ENCODE data around the gene STOM.

Gene STOM

DNA sequence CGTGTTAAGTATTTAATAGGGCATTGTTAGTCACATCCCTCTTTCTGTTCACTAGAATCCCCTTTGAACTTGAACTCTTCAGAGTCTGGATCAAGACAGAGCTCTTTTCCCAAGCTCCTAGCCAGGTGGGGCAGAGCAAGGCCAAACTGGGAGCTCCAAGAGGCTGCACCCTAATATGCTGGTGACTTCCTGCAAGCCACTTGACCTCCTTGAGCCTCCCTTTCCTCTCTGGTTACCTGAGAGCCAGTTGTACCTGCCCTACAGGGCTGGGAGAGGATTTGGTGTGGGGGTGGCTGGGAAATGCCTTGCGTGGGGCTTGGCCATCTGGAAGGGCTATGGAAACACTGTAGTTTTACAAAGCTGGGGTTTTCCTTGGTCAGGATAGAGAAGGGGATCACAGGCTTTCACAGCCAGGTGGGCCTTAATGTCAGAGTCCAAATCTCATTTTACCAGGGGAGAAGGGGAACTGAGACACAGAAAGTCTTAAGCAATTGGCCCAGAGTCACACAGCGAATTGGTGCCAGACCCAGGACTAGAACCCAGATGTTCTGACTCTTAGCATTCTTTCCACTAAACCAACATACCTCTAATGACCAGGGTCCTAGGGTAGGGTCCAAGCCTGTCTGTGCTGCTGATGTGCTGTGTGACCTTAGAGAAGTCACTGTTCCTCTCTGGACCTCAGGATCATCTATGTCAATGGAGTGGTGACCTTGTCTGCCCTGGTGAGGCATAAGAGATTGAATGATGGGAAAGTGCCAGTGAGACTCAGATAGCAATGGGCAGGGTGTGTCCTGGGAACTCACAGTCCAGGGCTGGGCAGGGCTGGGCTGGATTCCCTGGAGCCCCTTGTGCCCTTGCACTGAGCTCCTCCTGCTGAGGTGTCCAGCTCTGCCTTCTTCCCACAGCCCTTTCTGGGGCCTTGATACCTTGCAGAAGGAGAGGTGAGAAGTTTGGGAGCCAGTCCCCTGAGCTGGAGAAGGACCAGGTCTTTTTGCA, 66.3 kb downstream of the STOM start:
- TF ChIP-seq, protein P1, sequence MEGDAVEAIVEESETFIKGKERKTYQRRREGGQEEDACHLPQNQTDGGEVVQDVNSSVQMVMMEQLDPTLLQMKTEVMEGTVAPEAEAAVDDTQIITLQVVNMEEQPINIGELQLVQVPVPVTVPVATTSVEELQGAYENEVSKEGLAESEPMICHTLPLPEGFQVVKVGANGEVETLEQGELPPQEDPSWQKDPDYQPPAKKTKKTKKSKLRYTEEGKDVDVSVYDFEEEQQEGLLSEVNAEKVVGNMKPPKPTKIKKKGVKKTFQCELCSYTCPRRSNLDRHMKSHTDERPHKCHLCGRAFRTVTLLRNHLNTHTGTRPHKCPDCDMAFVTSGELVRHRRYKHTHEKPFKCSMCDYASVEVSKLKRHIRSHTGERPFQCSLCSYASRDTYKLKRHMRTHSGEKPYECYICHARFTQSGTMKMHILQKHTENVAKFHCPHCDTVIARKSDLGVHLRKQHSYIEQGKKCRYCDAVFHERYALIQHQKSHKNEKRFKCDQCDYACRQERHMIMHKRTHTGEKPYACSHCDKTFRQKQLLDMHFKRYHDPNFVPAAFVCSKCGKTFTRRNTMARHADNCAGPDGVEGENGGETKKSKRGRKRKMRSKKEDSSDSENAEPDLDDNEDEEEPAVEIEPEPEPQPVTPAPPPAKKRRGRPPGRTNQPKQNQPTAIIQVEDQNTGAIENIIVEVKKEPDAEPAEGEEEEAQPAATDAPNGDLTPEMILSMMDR (IDR thresholded peaks at IDR 0.05; ENCODE audit: insufficient read depth, low read depth, low read length, missing control alignments): no peak
- DNase-seq (ENCODE audit: low read depth): no peak
- no peak overlapping the region for H3K4me3 ChIP-seq (ENCODE audit: low read length)

DNA sequence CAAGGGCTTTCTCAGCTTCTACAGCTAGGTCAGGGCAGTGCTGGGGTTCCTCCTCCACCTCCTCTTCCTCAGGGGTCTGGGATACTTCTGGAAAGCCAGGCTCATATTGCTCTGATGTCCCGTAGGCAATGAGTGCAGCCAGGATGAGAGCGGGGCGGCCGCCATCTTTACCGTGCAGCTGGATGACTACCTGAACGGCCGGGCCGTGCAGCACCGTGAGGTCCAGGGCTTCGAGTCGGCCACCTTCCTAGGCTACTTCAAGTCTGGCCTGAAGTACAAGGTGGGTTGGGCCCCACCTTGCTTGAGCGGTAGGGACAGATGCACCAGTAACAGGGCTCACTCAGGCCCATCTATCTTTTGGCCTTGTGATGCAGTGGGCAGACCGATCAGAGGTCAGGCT, 67.3 kb downstream of the STOM start:
- TF ChIP-seq, protein P1 (IDR thresholded peaks at IDR 0.05; ENCODE audit: insufficient read depth, low read depth, low read length, missing control alignments): no peak
- no peak for DNase-seq (ENCODE audit: low read depth)
- no peak overlapping the region for H3K4me3 ChIP-seq (ENCODE audit: low read length)

DNA sequence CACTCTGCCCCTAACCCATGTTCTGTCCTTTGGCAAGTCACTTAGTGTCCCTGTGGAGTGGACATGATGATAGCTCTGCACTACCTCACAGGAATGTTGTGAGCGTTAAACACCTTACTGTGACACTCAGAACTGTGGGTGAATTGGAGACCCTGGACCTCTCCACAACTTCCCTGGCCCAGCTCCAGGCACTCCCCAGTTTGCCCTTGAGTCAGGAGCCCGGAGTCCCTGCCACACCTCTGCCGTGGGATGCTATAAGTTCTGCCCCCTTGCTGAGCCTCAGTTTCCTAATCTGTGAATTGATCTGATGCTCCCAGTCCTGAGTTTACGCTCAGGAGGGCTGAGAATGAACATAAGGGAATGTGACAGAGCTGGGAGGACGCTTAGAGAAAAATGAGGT, 67.7 kb downstream of the STOM start:
- DNase-seq (ENCODE audit: low read depth): no peak
- TF ChIP-seq, protein P1 (IDR thresholded peaks at IDR 0.05; ENCODE audit: insufficient read depth, low read depth, low read length, missing control alignments): no peak
- no peak overlapping the region for H3K4me3 ChIP-seq (ENCODE audit: low read length)

DNA sequence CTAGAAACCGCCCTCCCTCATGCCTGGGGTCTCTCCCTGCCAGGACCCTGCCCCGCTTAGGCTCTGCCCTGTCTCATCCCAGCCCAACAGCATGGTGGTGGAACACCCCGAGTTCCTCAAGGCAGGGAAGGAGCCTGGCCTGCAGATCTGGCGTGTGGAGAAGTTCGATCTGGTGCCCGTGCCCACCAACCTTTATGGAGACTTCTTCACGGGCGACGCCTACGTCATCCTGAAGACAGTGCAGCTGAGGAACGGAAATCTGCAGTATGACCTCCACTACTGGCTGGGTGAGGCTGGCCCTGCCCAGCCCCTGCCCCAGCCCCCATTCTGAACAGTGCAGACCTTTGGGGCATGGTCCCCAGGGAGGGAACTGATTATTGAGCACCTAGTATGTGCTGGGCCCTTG, 68.2 kb downstream of the STOM start:
- TF ChIP-seq, protein P1 (IDR thresholded peaks at IDR 0.05; ENCODE audit: insufficient read depth, low read depth, low read length, missing control alignments): no peak
- H3K4me3 ChIP-seq (ENCODE audit: low read length): no peak overlapping the region
- no peak for DNase-seq (ENCODE audit: low read depth)

DNA sequence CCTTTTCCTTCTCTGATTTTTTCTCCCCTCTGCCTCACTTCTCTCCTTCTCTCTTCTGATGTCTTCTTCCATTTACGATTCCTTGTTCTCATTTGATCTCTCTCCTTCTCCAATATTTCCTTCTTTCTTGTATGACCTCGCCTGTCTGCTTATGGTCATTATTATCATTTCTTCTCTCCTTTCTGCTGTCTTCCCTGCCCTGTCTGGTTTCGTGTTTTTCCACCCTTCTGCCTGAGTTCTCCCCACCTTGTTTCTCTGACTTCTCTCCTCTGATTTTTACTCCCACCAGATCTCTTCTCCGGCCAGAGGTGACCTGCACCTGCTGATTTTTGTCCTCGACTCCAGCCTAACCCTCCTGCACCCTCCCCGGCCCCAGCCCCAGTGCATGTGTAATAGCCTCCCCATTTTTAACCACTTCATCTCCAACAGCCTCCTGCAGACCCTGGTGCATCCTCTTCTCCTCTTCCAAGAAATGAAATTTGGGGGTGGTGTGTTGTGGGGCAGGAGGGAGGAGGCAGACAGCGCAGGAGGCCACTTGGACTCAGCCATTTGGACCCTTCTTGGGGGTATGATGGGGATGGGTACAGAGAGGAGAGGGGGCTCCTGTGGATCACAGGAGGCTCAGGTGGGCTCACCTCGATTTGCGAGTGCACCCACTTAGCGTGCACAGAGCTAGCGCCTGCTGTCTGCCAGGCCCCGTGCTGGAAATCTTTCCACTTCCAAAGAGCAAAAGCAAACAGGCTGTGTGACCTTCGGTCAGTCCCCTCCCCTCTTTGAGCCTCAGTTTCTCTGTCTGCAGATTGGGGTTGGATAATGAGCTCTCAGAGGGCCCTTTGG, 69.5 kb downstream of the STOM start:
- H3K4me3 ChIP-seq (ENCODE audit: low read length): peak overlapping the region; percentile 47
- TF ChIP-seq, protein P1 (IDR thresholded peaks at IDR 0.05; ENCODE audit: insufficient read depth, low read depth, low read length, missing control alignments): no peak
- DNase-seq (ENCODE audit: low read depth): no peak

DNA sequence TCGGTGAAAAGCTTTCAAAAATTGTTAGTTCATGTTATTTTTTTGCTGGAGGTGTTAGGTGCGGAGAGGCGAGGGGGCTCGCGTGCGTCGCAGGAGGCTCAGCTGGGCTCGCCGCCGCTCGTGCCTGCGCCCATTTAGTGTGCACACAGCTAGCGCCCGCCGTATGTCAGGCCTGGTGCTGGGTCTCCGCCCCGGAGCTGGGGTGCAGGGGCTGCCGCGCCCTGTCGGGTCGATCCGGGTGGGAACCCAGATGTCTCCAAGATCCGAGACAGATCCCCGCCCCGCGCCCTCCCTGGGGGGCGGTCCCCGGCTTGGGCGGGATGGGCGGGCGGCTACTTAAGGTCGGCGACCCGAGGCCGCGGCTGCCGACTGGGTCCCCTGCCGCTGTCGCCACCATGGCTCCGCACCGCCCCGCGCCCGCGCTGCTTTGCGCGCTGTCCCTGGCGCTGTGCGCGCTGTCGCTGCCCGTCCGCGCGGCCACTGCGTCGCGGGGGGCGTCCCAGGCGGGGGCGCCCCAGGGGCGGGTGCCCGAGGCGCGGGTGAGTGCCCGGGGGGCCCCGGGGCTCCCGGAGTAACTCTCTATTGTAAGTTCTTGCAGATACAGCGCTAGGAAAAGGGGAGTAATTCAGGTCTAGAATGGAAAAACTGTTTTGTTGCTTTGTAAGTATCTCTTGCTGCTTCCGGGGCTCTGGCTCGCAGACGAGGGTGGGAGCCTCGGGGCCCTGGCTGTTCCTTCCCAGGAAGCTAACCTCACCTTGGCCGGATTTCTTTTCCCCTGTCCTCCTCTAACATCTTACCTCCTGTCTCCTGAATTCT, 70.4 kb downstream of the STOM start:
- peak overlapping the region; percentile 47 for H3K4me3 ChIP-seq (ENCODE audit: low read length)
- peak; percentile 29 for DNase-seq (ENCODE audit: low read depth)
- TF ChIP-seq, protein P1 (IDR thresholded peaks at IDR 0.05; ENCODE audit: insufficient read depth, low read depth, low read length, missing control alignments): no peak

Data from epithelial cell of esophagus (primary cell).